ENCODE measurements around the gene DDX3X. TPM values are rescaled to one million over a fixed set of nuclear protein-coding genes. Genes with fewer than 3 reads are reported as not detected.
"Not testable (repeated sequence)": the region's sequence is repeated elsewhere in the genome, so short reads cannot be mapped to it uniquely, and the experiment has no call there.

The DDX3X gene
- total RNA-seq, 2 donors from 2014 or later: 252 to 451 TPM

DNA sequence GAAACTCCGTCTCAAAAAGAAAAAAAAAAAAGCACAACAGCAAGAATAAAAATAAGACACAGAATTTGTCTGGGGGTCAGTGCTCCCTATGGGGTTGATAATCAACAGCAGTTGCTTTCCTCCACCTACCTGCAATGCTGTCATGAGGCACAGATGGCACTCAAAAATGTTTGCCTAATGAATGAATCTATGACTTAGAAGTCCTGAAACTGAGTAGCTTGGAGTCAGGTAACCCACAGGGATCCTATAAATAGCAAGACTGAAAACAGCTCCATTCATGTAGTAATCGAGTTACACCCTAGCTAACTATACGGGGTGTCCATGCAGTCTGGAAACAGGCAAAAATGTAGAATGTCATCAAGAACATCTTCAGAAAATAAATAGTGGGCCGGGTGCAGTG lies 19.8 kb upstream of the DDX3X start:
- Mint-ChIP-seq H3K27me3 (peaks cover 0 to 2% of the 10 kb centered on the region in 2 donors), H3K4me3 (no peak overlapping the region), H3K27ac (no peak overlapping the region), H3K9me3 (no peaks in the 10 kb centered on the region), H3K4me1 (ENCODE audit: low read depth in 2 of 2) (peaks cover 0 to 11% of the 10 kb centered on the region in 2 donors), H3K36me3 (no peaks in the 10 kb centered on the region)
- DNase-seq (ENCODE audit: low spot score) (no peak), ATAC-seq (no peak)

DNA sequence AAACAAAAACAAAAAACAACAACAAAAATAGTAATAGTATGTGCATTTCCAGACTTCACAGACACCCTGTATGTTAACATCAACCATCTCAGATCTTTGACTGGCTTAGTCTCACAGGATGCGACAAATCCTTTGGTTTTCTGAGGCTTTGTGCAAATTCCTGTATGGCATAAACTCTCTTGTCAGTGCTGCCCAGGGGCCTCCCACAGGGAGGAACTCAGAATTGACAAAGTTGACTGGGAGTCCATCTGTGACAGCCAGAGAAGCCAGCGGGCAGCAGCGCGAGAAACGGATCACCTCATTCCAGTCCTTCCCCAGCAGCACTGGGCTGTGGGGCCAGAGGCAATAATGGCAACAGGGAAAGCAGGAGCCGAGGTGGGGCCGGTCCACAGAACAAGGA lies 19.1 kb upstream of the DDX3X start:
- no peak overlapping the region for H3K4me3 Mint-ChIP-seq
- peaks cover 0 to 11% of the 10 kb centered on the region in 2 donors for H3K4me1 Mint-ChIP-seq (ENCODE audit: low read depth in 2 of 2)
- no peak overlapping the region for H3K27ac Mint-ChIP-seq
- ATAC-seq: no peak
- H3K9me3 Mint-ChIP-seq: no peaks in the 10 kb centered on the region
- H3K36me3 Mint-ChIP-seq: no peaks in the 10 kb centered on the region
- DNase-seq (ENCODE audit: low spot score): no peak
- H3K27me3 Mint-ChIP-seq: peaks cover 0 to 2% of the 10 kb centered on the region in 2 donors

DNA sequence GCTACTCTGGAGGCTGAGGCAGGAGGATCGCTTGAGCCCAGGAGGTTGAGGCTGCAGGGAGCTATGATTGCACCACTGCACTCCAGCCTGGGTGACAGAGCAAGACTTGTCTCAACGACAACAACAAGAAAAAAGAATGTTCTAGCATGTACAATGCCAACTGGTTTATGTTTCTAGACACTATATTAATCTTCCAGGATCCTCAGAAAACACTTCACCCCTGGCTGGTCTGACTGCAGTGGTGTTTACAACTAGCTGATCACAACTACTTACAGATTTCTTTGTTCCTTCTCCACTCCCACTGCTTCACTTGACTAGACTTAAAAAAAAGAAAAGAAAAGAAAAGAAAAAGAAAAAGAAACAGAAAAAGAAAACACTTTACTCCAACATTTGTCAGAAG lies 17.7 kb upstream of the DDX3X start:
- ATAC-seq; H3K9me3 Mint-ChIP-seq; H3K27me3 Mint-ChIP-seq; H3K4me3 Mint-ChIP-seq; H3K36me3 Mint-ChIP-seq; DNase-seq (ENCODE audit: low spot score): not testable (repeated sequence)
- H3K4me1 Mint-ChIP-seq (ENCODE audit: low read depth in 2 of 2): peaks cover 0 to 11% of the 10 kb centered on the region in 2 donors
- peak overlapping the region in 1 of 2 donors; percentile 33 for H3K27ac Mint-ChIP-seq

DNA sequence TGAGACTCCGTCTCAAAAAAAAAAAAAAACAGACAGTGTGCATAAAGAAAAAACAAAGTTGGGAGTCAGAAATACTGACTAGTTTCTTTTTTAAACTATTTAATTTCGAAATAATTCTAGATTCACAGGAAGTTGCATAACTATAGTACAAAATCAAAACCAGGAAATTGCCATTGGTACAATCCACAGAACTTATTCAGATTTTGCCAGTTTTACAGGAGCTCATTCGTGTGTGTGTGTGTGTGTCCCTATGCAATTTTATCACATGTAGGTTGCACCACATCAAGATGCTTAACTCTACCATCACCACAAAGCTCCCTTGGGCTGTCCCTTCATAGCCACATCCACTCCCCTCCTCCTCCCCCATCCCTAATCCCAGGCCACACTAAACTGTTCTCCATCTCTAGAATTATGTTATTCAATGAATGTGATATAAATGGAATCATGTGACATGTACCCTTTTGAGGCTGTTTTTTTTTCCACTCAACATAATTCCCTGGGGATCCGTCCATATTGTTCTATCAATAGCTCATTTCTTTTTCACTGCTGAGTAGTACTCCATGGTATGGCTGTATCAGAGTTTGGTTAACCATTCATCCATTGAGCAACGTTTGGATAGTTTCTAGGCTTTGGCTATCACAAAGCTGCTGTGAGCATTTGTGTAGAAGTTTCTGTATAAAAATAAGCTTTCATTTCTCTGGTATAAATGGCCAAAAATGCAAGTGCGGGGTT lies 16.3 kb upstream of the DDX3X start:
- Mint-ChIP-seq H3K9me3 (no peaks in the 10 kb centered on the region), H3K36me3 (no peaks in the 10 kb centered on the region), H3K4me3 (no peak overlapping the region), H3K4me1 (ENCODE audit: low read depth in 2 of 2) (peaks cover 0 to 11% of the 10 kb centered on the region in 2 donors), H3K27ac (peak overlapping the region in 1 of 2 donors; percentile 82), H3K27me3 (no peaks in the 10 kb centered on the region)
- no peak for DNase-seq (ENCODE audit: low spot score)
- ATAC-seq: peak in 1 of 2 donors; percentile 88

DNA sequence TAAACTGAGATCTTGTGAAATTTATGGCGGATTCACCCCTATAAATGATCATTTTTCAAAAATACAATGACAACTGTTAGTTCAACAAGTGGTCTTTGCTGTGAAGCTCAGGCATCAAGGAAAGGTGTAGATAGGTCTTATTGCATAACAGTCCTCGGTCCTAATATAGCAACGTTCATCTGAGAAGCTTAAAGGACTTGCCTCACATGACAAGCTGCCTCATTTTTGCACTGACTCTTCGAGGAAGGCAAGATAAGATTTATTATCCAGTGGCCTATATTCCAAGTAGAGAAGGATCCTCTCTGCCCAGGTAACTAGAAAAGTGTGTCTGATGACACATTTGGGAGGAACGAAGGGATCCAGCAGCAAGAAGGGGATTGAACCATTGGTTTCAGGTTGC lies 13.6 kb upstream of the DDX3X start:
- no peaks in the 10 kb centered on the region for H3K36me3 Mint-ChIP-seq
- no peak overlapping the region for H3K27ac Mint-ChIP-seq
- no peaks in the 10 kb centered on the region for H3K9me3 Mint-ChIP-seq
- peaks cover 0 to 11% of the 10 kb centered on the region in 2 donors for H3K4me1 Mint-ChIP-seq (ENCODE audit: low read depth in 2 of 2)
- no peak for ATAC-seq
- DNase-seq (ENCODE audit: low spot score): no peak
- no peak overlapping the region for H3K4me3 Mint-ChIP-seq
- H3K27me3 Mint-ChIP-seq: no peaks in the 10 kb centered on the region

DNA sequence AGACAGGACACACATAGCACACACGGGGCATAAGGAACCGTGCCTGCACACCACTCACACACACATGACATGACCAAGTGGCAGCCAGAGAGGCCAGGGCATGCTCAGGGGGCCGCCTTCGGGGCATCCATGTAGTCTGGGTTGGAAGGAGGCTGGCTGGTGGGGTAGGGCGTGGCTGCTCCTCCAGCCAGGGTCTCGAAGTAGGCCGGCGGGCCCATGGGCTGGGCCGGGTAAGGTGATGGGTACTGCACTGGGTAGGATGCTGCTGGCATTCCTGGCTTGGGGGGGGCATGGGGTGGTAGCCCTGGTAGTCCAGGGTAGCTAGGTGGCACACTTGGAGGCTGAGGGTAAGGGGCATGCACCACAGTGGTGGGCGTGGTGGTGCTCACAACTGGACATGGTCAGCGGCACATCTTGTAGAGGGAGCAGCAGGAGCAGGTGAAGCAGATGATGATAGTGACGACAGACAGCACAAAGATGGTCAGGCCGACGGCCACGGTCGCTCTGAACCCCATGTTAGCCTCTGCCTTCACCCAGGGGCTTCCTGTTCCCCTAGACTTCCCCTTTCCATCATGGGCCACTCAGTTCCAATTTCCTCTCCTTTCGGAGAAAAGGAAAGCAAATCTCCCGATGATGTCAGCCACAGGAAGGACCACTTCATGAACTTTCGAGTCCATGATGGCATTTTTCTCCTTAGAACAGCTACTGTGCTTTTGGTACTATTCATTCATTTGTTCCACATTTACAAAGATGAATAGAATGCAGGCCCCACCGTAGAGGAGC lies 10.9 kb upstream of the DDX3X start:
- Mint-ChIP-seq H3K27me3 (peaks cover 0 to 4% of the 10 kb centered on the region in 2 donors), H3K9me3 (no peaks in the 10 kb centered on the region), H3K36me3 (no peaks in the 10 kb centered on the region), H3K4me1 (ENCODE audit: low read depth in 2 of 2) (peaks cover 0 to 2% of the 10 kb centered on the region in 2 donors), H3K4me3 (no peak overlapping the region), H3K27ac (no peak overlapping the region)
- ATAC-seq (peak in 1 of 2 donors; percentile 48), DNase-seq (ENCODE audit: low spot score) (no peak)

DNA sequence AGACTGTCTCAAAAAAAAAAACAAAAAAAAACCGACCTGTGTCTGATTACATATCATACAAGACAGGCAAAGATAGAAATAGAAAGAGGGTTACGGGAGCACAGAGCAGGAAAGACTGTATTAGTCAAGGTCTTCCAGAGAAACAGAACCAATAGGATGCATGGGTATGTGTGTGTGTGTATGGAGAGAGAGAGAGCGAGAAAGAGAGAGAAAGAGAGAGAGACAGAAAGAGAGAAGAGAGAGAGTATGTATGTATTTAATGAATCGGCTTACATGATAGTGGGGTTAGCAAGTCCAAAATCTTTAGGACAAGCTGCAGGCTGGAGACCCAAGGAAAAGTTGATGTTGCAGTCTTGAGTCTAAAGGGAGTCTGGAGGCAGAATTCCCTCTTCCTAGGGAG lies 7.5 kb upstream of the DDX3X start:
- no peak overlapping the region for H3K4me3 Mint-ChIP-seq
- DNase-seq (ENCODE audit: low spot score) (no peak), ATAC-seq (no peak)
- H3K4me1 Mint-ChIP-seq (ENCODE audit: low read depth in 2 of 2): peaks cover 5 to 11% of the 10 kb centered on the region in 2 donors
- H3K36me3 Mint-ChIP-seq: no peaks in the 10 kb centered on the region
- peaks cover 0 to 4% of the 10 kb centered on the region in 2 donors for H3K27me3 Mint-ChIP-seq
- H3K9me3 Mint-ChIP-seq: no peaks in the 10 kb centered on the region
- H3K27ac Mint-ChIP-seq: no peak overlapping the region

DNA sequence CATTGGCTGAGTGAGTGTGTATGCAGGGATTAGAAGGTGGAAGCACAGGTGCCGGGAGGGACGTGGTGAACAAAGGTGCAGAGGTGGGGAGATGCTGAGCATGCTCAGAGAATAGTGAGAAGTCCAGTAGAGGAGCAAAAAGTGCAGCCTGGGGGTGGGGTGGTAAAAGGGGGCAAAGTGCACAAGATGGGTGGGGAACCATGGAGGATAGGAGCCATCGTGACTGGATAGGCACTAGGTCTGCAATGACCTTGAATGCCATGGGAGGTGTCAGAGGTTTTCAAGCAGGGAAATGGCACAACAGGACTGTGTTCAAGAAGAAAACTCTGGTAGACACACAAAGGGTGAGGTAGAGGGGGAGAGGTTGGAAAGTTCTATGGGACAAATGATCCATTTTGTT lies 6.6 kb upstream of the DDX3X start:
- no peaks in the 10 kb centered on the region for H3K9me3 Mint-ChIP-seq
- H3K36me3 Mint-ChIP-seq: no peaks in the 10 kb centered on the region
- peaks cover 7 to 17% of the 10 kb centered on the region in 2 donors for H3K4me1 Mint-ChIP-seq (ENCODE audit: low read depth in 2 of 2)
- ATAC-seq: no peak
- peaks cover 0 to 4% of the 10 kb centered on the region in 2 donors for H3K27me3 Mint-ChIP-seq
- no peak overlapping the region for H3K4me3 Mint-ChIP-seq
- no peak overlapping the region for H3K27ac Mint-ChIP-seq
- no peak for DNase-seq (ENCODE audit: low spot score)

DNA sequence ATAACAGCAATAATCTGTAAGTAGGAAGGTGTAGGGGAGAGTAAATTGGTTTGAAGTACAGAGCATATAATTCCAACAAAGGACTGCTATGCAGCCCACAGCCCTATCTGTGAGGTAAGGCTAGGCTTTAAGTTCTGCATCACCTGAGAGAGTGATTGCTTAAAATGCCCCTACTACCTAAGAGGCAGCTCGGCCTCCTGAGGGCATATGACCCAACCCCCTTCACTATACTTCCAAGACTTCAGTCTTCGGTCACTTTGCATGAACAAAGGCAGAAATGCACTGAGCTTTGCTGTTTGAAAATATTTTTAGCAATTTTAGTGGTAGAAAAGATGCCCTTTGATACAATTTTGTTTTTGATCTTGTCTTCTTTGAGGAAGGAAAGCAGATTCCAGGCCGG lies 4.9 kb upstream of the DDX3X start:
- ATAC-seq (no peak), DNase-seq (ENCODE audit: low spot score) (no peak)
- Mint-ChIP-seq H3K36me3 (no peaks in the 10 kb centered on the region), H3K27me3 (peaks cover 0 to 4% of the 10 kb centered on the region in 2 donors), H3K9me3 (no peaks in the 10 kb centered on the region), H3K27ac (no peak overlapping the region), H3K4me3 (no peak overlapping the region), H3K4me1 (ENCODE audit: low read depth in 2 of 2) (peaks cover 18 to 26% of the 10 kb centered on the region in 2 donors)

DNA sequence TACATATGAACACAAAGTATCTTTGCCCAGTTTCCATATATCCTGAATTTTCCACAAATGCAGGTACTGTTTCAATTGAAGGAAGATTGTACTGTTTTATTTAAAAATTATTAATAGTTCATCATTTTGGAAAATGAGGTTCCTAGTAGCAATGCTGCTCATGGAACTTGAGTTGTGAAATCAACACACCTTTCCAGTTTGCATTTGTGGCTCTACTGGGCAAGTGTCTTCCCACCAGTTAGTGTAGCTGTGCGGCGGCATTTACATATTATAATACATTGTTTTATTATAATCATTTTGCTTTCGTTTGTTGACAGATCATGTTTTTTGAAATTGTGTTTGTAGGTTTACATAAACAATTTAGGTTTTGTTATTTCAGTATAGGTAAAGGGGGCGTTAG lies 2.0 kb upstream of the DDX3X start:
- no peaks in the 10 kb centered on the region for H3K9me3 Mint-ChIP-seq
- peaks cover 0 to 4% of the 10 kb centered on the region in 2 donors for H3K27me3 Mint-ChIP-seq
- H3K4me1 Mint-ChIP-seq (ENCODE audit: low read depth in 2 of 2): peaks cover 23 to 46% of the 10 kb centered on the region in 2 donors
- H3K4me3 Mint-ChIP-seq: peak overlapping the region; percentile 100
- no peak for DNase-seq (ENCODE audit: low spot score)
- H3K27ac Mint-ChIP-seq: peak overlapping the region; percentile 100
- ATAC-seq: no peak
- H3K36me3 Mint-ChIP-seq: peaks cover 5% of the 10 kb centered on the region

DNA sequence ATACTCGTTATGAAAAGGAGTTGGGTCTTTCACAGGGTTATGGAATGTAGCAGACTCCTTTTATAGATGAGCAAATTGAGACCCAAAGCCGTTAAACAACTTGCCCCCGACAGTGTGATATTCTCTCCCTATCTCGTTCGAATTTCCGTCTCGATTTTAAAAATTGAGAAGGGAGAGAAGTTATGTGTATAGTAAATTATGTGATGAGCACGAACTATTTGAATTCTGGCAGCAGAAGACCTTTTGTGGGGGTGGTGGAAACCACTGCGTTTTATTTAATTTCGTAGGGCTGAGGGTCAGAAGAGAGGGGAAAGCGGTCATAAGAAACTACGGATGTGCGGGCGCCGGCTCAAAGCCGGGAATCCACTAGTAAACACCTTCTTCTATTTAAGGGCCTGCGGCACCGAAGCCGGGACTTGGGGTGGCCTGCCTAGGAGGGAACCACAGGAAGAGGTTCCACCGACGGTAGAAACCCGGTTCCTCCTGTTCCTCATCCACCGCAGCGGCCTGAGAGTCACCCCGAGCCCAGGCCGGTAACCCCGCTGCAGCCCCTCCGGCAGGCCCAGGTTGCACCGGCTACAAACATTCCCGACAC lies 1.5 kb upstream of the DDX3X start:
- DNase-seq (ENCODE audit: low spot score) (peak; percentile 67), ATAC-seq (peak in 1 of 2 donors; percentile 1)
- Mint-ChIP-seq H3K36me3 (peaks cover 5% of the 10 kb centered on the region), H3K4me3 (peak overlapping the region; percentile 100), H3K27me3 (no peaks in the 10 kb centered on the region), H3K4me1 (ENCODE audit: low read depth in 2 of 2) (peaks cover 28 to 51% of the 10 kb centered on the region in 2 donors), H3K27ac (peak overlapping the region; percentile 100), H3K9me3 (no peaks in the 10 kb centered on the region)

DNA sequence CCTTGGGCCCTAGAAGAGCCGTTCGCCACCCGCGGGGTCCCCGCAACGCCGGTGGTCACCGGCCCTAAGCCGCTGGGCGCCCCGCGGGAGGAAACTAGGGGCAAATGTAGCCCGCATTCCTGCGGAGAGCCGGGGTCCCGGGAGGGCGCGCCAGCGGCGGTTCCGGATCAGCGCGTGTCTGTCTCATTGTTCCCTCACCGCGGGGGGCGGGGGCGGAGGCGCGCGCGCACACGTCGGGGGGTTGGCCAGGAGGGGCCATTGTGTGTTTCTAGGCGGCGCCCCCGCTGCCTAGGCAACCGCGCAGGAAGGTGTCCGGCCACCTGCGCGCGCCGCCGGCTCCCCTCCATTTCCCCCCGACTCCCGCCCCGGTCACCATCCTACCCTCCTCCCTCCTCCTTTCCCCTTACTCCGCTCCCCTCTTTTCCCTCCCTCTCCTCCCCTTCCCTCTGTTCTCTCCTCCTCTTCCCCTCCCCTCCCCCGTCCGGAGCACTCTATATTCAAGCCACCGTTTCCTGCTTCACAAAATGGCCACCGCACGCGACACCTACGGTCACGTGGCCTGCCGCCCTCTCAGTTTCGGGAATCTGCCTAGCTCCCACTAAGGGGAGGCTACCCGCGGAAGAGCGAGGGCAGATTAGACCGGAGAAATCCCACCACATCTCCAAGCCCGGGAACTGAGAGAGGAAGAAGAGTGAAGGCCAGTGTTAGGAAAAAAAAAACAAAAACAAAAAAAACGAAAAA lies 789 bp upstream of the DDX3X start:
- Mint-ChIP-seq H3K27ac (peak overlapping the region; percentile 100), H3K4me3 (peak overlapping the region; percentile 100), H3K27me3 (no peaks in the 10 kb centered on the region), H3K4me1 (ENCODE audit: low read depth in 2 of 2) (peaks cover 28 to 58% of the 10 kb centered on the region in 2 donors), H3K36me3 (peaks cover 5% of the 10 kb centered on the region), H3K9me3 (no peaks in the 10 kb centered on the region)
- DNase-seq (ENCODE audit: low spot score): peak; percentile 91
- ATAC-seq: peak; percentile 69 to 74

DNA sequence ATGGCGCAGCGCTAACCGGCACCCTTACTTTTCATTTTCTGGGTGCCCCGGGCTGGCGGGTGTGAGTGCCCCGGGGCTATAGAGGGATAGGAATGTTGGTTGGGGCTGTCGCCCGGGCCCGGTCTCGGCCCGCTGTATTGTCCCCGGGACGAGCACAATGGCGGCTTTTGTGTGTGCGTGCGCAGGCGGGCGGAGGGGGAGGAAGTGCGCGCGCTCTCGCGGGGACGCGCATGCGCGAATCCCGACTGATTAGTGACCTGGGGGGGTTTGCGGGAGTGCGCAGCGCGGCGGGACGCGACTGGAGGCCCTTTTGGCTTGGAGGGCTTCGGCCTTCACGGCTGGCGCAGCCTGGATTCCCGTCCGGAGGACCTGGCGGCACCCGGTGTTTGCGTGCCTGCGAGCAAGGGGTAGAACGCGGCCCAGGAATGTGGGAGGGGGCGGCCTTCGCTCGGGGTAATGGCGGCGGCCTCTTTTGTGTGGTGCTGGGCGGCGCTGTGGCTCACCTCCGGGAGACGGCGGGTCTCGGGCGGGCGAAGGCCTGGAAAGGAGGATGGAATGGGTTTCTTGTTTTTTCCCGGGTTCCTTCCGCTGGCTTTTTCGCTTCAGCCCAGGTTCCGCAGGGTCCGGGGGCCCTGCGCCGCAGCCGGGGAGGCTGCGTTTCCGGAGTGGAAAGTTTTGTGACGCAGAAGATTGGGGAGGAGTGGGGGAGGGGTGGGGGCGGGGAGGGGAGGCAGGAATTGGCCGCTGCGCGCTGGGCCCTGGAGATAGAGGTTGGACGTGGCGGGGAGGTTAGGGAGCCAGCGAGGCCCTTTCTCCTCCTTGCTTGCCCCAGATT lies 618 bp downstream of the DDX3X start:
- peaks cover 35 to 70% of the 10 kb centered on the region in 2 donors for H3K4me1 Mint-ChIP-seq (ENCODE audit: low read depth in 2 of 2)
- peak; percentile 92 for DNase-seq (ENCODE audit: low spot score)
- H3K27me3 Mint-ChIP-seq: no peaks in the 10 kb centered on the region
- peak overlapping the region; percentile 100 for H3K27ac Mint-ChIP-seq
- peaks cover 10% of the 10 kb centered on the region for H3K36me3 Mint-ChIP-seq
- peak; percentile 58 to 75 for ATAC-seq
- H3K9me3 Mint-ChIP-seq: no peaks in the 10 kb centered on the region
- H3K4me3 Mint-ChIP-seq: peak overlapping the region; percentile 100

Measured in natural killer cell treated with Interleukin-12 subunit alpha and Interleukin-12 subunit beta and Interleukin-15 and Interleukin-18, amount 100 ng/mL, for 72 hours (primary cell).